Measurements from ENCODE around the gene GTPBP4. TPM values are rescaled to one million over a fixed set of nuclear protein-coding genes. Genes with fewer than 3 reads are reported as not detected.

Gene GTPBP4
- total and polyA plus RNA-seq, 9 of the 15 experiments (the other 6 are each of a cell fraction or from before 2014, with no cell fraction given) = 79.0 to 155 (median 128) TPM

GRCh38 chr10:983401-983800 lies 4.8 kb upstream of the GTPBP4 start:
- POLR2A ChIA-PET = interaction anchor here (1.0 kb wide), 1 partner anchor 89 kb away, joined by 3 read pairs; no protein-coding TSS in a partner anchor
- TF ChIP-seq E2F4 (CRISPR knock-in tag; IDR thresholded peaks at IDR 0.05; ENCODE audit: low read depth) (no peak), CCNT2 (IDR thresholded peaks at IDR 0.05; ENCODE audit: borderline replicate concordance, extremely low read depth, insufficient read length, low read depth, low read length) (no peak), ZNF655 (CRISPR knock-in tag; IDR thresholded peaks at IDR 0.05) (no peak), HNRNPK (IDR thresholded peaks at IDR 0.05; ENCODE audit: low read depth, low read length, poor library complexity, severe bottlenecking) (no peak), KDM5B (IDR thresholded peaks at IDR 0.05; ENCODE audit: insufficient replicate concordance, low read depth, low read length) (no peak), SMAD4 (CRISPR knock-in tag; conservative IDR thresholded peaks at IDR 0.05) (no peak), ZBTB11 (CRISPR knock-in tag; IDR thresholded peaks at IDR 0.05) (no peak), ZBTB49 (CRISPR knock-in tag; IDR thresholded peaks at IDR 0.05; ENCODE audit: borderline replicate concordance) (no peak), PTRF (tag; IDR thresholded peaks at IDR 0.05) (no peak), POLR2G (IDR thresholded peaks at IDR 0.05; ENCODE audit: low read depth, low read length) (no peak), PRMT5 (CRISPR knock-in tag; IDR thresholded peaks at IDR 0.05) (no peak), TARDBP (IDR thresholded peaks at IDR 0.05) (no peak)

More at GRCh38 chr10:983401-983800, 4.8 kb upstream of the GTPBP4 start:
- FAIRE-seq = no peak
- CTCF ChIA-PET (ENCODE audit: low intra/inter-chr PET ratio) = no interaction called here
- in situ Hi-C loops (cut with MboI) (no loop called here), intact Hi-C loops (cut with micrococcal nuclease) (no loop called here)
- H3K4me3 ChIP-seq = no peak overlapping the region
- no peak for DNase-seq (ENCODE audit: extremely low read depth in 1 of 4, low spot score in 3 of 4)
- peaks cover 1% of the 10 kb centered on the region; the same call in 1 of the 2 replicates for H4K20me1 ChIP-seq (replicated peaks; ENCODE audit: control insufficient read depth, insufficient read depth, low read length)
- H3K4me1 ChIP-seq (replicated peaks in 1 of 2; ENCODE audit: control insufficient read depth in 2 of 2, insufficient read depth in 2 of 2, low read length in 2 of 2) = peaks cover 13 to 20% of the 10 kb centered on the region in 2 experiments
- no peaks in the 10 kb centered on the region for H3K27me3 ChIP-seq (ENCODE audit: control insufficient read depth in 2 of 2, insufficient read depth in 2 of 2, low read length in 2 of 2)
- ATAC-seq = no peak
- no peaks in the 10 kb centered on the region for H3K9me1 ChIP-seq (ENCODE audit: control insufficient read depth, insufficient read depth, low read length)
- BruUV-seq (replicated peaks) = no TSS peak
- H3K36me3 ChIP-seq (ENCODE audit: control insufficient read depth, insufficient read depth, low read length) = 0 out of 3 replicates have a peak, but pooled peaks cover 4% of the 10 kb centered on the region
- H3K9ac ChIP-seq (ENCODE audit: insufficient read depth in 1 of 2, low read depth in 2 of 2, low read length in 2 of 2) = no peak overlapping the region
- H2AFZ ChIP-seq (ENCODE audit: low read depth, low read length) = no peak overlapping the region
- WGBS (ENCODE audit: insufficient coverage, low coverage, missing lambda C conversion rate) = 55% methylated on average over 6 of the region's 6 CpGs
- peaks cover 15% of the 10 kb centered on the region for H3K79me2 ChIP-seq (ENCODE audit: control insufficient read depth, insufficient read depth, low read length)
- no peak overlapping the region for H3K4me2 ChIP-seq (ENCODE audit: insufficient read depth, low read length)
- peaks cover 17% of the 10 kb centered on the region for H3K9me3 ChIP-seq (replicated peaks; ENCODE audit: control insufficient read depth, insufficient read depth, low read depth, low read length)
- H3K27ac ChIP-seq (ENCODE audit: extremely low read depth, low read depth, low read length) = no peak overlapping the region

All from K562 (cell line).